HEK293 (cell line): ENCODE results near the gene HHIPL1.

Experiments used
- BCL11B ChIP-seq: fragments of 450-650 bp; formaldehyde crosslinking; IDR thresholded peaks from 2 replicates; pipeline ENCODE4 v1.5.1; 2016; ENCODE audit warnings: low read depth, missing biosample characterization, missing genetic modification characterization
- EGR2 ChIP-seq: fragments of 450-650 bp; formaldehyde crosslinking; IDR thresholded peaks from 2 replicates; pipeline ENCODE4 v1.5.1; 2016; ENCODE audit warnings: low read depth, missing biosample characterization, missing genetic modification characterization
- GLIS2 ChIP-seq: fragments of 450-650 bp; formaldehyde crosslinking; IDR thresholded peaks from 2 replicates; pipeline ENCODE4 v1.5.1; 2016; ENCODE audit warnings: missing biosample characterization, missing genetic modification characterization
- KLF16 ChIP-seq: fragments of 450-650 bp; formaldehyde crosslinking; IDR thresholded peaks from 2 replicates; pipeline ENCODE4 v1.5.1; 2017; ENCODE audit warnings: missing biosample characterization, missing genetic modification characterization
- ZBTB8A ChIP-seq: fragments of 450-650 bp; formaldehyde crosslinking; IDR thresholded peaks from 2 replicates; pipeline ENCODE4 v1.5.1; 2016; ENCODE audit warnings: missing biosample characterization, missing genetic modification characterization
- ZNF335 ChIP-seq: fragments of 450-650 bp; formaldehyde crosslinking; conservative IDR thresholded peaks from 2 replicates; pipeline ENCODE4 v1.5.1; 2016; ENCODE audit warnings: missing biosample characterization, missing genetic modification characterization
- ZNF341 ChIP-seq: fragments of 450-650 bp; formaldehyde crosslinking; IDR thresholded peaks from 2 replicates; pipeline ENCODE4; 2016; ENCODE audit warnings: low read depth, missing biosample characterization, missing genetic modification characterization
- ZNF423 ChIP-seq: fragments of 450-650 bp; formaldehyde crosslinking; IDR thresholded peaks from 2 replicates; pipeline ENCODE4 v1.5.1; 2016; ENCODE audit warnings: missing biosample characterization, missing genetic modification characterization
- ZNF433 ChIP-seq: fragments of 450-650 bp; formaldehyde crosslinking; IDR thresholded peaks from 2 replicates; pipeline ENCODE4 v1.5.1; 2016; ENCODE audit warnings: missing biosample characterization, missing genetic modification characterization, low read depth
- ZNF600 ChIP-seq: fragments of 450-650 bp; formaldehyde crosslinking; IDR thresholded peaks from 2 replicates; pipeline ENCODE4 v1.5.1; 2016; ENCODE audit warnings: missing biosample characterization, missing genetic modification characterization
- ZNF629 ChIP-seq: fragments of 450-650 bp; formaldehyde crosslinking; IDR thresholded peaks from 2 replicates; pipeline ENCODE4 v1.5.1; 2017; ENCODE audit warnings: missing biosample characterization, missing genetic modification characterization
- ZNF664 ChIP-seq: fragments of 450-650 bp; formaldehyde crosslinking; IDR thresholded peaks from 2 replicates; pipeline ENCODE4 v1.5.1; 2016; ENCODE audit warnings: missing biosample characterization, missing genetic modification characterization
- ZNF776 ChIP-seq: fragments of 450-650 bp; formaldehyde crosslinking; IDR thresholded peaks from 2 replicates; pipeline ENCODE4 v1.5.0; 2017; ENCODE audit warnings: missing biosample characterization, missing genetic modification characterization, borderline replicate concordance
- TF ChIP-seq, protein P1 (sequence below): fragments of 450-650 bp; formaldehyde crosslinking; IDR thresholded peaks from 2 replicates; pipeline ENCODE4 v1.5.1; 2017; ENCODE audit warnings: missing biosample characterization, missing genetic modification characterization
- TF ChIP-seq, protein P2 (sequence below): fragments of 450-650 bp; formaldehyde crosslinking; IDR thresholded peaks from 2 replicates; pipeline ENCODE4 v1.5.1; 2016; ENCODE audit warnings: missing biosample characterization, missing genetic modification characterization
- TF ChIP-seq, protein P3 (sequence below): fragments of 450-650 bp; formaldehyde crosslinking; IDR thresholded peaks from 2 replicates; pipeline ENCODE4 v1.5.1; 2016; ENCODE audit warnings: missing biosample characterization, missing genetic modification characterization
- TF ChIP-seq, protein P4 (sequence below): fragments of 450-650 bp; formaldehyde crosslinking; IDR thresholded peaks from 2 replicates; pipeline ENCODE4 v1.5.1; 2016; ENCODE audit warnings: missing biosample characterization, missing genetic modification characterization
- TF ChIP-seq, protein P5 (sequence below): fragments of 450-650 bp; formaldehyde crosslinking; IDR thresholded peaks from 2 replicates; pipeline ENCODE4 v1.5.1; 2016; ENCODE audit warnings: missing biosample characterization, missing genetic modification characterization
- TF ChIP-seq, protein P6 (sequence below): fragments of 450-650 bp; formaldehyde crosslinking; IDR thresholded peaks from 2 replicates; pipeline ENCODE4 v1.5.1; 2016; ENCODE audit warnings: missing biosample characterization, missing genetic modification characterization
- TF ChIP-seq, protein P7 (sequence below): fragments of 450-650 bp; formaldehyde crosslinking; IDR thresholded peaks from 2 replicates; pipeline ENCODE4 v1.5.1; 2016; ENCODE audit warnings: missing biosample characterization, missing genetic modification characterization

Gene HHIPL1

DNA sequence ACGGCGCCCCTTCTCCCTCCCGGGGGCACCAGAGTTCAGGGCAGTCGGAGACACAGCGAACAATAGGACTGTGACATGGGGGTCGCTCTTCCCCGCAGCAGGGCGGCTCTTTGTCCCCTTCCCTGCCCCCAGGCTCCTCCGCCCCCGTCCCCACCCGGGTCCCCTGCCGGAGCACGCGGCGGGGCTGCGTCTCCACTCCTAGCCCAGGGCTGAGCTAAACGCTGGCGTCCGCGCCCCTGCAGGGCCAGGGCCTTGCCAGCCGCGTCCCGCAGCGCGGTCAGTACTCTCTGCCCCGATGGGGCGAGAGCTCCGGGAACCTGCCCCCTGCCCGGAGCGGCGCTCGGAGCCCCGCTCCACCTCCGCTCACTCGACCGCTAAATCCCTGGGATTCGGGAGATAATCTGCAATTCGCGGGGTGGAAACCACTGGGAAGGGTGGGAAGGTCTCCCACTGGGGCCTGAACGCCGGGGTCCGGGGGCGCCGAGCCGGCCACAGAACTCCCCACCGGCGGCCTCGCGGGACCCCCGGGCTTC lies 40.1 kb upstream of the HHIPL1 start (continued):
- TF ChIP-seq, protein P1, sequence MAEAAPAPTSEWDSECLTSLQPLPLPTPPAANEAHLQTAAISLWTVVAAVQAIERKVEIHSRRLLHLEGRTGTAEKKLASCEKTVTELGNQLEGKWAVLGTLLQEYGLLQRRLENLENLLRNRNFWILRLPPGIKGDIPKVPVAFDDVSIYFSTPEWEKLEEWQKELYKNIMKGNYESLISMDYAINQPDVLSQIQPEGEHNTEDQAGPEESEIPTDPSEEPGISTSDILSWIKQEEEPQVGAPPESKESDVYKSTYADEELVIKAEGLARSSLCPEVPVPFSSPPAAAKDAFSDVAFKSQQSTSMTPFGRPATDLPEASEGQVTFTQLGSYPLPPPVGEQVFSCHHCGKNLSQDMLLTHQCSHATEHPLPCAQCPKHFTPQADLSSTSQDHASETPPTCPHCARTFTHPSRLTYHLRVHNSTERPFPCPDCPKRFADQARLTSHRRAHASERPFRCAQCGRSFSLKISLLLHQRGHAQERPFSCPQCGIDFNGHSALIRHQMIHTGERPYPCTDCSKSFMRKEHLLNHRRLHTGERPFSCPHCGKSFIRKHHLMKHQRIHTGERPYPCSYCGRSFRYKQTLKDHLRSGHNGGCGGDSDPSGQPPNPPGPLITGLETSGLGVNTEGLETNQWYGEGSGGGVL (tag by site-specific recombination): peak; percentile 13; the same call in 1 of the 2 replicates
- TF ChIP-seq ZNF335 (tag by site-specific recombination): peak; percentile 91
- TF ChIP-seq GLIS2 (tag by site-specific recombination): peak; percentile 73
- TF ChIP-seq, protein P2, sequence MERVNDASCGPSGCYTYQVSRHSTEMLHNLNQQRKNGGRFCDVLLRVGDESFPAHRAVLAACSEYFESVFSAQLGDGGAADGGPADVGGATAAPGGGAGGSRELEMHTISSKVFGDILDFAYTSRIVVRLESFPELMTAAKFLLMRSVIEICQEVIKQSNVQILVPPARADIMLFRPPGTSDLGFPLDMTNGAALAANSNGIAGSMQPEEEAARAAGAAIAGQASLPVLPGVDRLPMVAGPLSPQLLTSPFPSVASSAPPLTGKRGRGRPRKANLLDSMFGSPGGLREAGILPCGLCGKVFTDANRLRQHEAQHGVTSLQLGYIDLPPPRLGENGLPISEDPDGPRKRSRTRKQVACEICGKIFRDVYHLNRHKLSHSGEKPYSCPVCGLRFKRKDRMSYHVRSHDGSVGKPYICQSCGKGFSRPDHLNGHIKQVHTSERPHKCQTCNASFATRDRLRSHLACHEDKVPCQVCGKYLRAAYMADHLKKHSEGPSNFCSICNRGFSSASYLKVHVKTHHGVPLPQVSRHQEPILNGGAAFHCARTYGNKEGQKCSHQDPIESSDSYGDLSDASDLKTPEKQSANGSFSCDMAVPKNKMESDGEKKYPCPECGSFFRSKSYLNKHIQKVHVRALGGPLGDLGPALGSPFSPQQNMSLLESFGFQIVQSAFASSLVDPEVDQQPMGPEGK (tag by site-specific recombination): peak; percentile 87
- TF ChIP-seq ZNF341 (tag by site-specific recombination): peak; percentile 59; the same call in 1 of the 2 replicates
- no peak for TF ChIP-seq ZNF433 (tag by site-specific recombination)
- no peak for TF ChIP-seq ZNF664 (tag by site-specific recombination)
- TF ChIP-seq, protein P3, sequence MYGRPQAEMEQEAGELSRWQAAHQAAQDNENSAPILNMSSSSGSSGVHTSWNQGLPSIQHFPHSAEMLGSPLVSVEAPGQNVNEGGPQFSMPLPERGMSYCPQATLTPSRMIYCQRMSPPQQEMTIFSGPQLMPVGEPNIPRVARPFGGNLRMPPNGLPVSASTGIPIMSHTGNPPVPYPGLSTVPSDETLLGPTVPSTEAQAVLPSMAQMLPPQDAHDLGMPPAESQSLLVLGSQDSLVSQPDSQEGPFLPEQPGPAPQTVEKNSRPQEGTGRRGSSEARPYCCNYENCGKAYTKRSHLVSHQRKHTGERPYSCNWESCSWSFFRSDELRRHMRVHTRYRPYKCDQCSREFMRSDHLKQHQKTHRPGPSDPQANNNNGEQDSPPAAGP: peak; percentile 21; the same call in 1 of the 2 replicates
- TF ChIP-seq, protein P4, sequence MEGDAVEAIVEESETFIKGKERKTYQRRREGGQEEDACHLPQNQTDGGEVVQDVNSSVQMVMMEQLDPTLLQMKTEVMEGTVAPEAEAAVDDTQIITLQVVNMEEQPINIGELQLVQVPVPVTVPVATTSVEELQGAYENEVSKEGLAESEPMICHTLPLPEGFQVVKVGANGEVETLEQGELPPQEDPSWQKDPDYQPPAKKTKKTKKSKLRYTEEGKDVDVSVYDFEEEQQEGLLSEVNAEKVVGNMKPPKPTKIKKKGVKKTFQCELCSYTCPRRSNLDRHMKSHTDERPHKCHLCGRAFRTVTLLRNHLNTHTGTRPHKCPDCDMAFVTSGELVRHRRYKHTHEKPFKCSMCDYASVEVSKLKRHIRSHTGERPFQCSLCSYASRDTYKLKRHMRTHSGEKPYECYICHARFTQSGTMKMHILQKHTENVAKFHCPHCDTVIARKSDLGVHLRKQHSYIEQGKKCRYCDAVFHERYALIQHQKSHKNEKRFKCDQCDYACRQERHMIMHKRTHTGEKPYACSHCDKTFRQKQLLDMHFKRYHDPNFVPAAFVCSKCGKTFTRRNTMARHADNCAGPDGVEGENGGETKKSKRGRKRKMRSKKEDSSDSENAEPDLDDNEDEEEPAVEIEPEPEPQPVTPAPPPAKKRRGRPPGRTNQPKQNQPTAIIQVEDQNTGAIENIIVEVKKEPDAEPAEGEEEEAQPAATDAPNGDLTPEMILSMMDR (tag by site-specific recombination): peak; percentile 48
- 0 out of 2 replicates have a peak, but pooled peaks have one; percentile 13 for TF ChIP-seq ZNF423 (tag by site-specific recombination)
- TF ChIP-seq ZNF776 (tag by site-specific recombination): no peak
- no peak; the same call in 1 of the 2 replicates for TF ChIP-seq BCL11B
- TF ChIP-seq, protein P5, sequence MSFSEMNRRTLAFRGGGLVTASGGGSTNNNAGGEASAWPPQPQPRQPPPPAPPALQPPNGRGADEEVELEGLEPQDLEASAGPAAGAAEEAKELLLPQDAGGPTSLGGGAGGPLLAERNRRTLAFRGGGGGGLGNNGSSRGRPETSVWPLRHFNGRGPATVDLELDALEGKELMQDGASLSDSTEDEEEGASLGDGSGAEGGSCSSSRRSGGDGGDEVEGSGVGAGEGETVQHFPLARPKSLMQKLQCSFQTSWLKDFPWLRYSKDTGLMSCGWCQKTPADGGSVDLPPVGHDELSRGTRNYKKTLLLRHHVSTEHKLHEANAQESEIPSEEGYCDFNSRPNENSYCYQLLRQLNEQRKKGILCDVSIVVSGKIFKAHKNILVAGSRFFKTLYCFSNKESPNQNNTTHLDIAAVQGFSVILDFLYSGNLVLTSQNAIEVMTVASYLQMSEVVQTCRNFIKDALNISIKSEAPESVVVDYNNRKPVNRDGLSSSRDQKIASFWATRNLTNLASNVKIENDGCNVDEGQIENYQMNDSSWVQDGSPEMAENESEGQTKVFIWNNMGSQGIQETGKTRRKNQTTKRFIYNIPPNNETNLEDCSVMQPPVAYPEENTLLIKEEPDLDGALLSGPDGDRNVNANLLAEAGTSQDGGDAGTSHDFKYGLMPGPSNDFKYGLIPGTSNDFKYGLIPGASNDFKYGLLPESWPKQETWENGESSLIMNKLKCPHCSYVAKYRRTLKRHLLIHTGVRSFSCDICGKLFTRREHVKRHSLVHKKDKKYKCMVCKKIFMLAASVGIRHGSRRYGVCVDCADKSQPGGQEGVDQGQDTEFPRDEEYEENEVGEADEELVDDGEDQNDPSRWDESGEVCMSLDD (tag by site-specific recombination): peak; percentile 69
- peak; percentile 88 for TF ChIP-seq ZBTB8A (tag by site-specific recombination)
- TF ChIP-seq, protein P6, sequence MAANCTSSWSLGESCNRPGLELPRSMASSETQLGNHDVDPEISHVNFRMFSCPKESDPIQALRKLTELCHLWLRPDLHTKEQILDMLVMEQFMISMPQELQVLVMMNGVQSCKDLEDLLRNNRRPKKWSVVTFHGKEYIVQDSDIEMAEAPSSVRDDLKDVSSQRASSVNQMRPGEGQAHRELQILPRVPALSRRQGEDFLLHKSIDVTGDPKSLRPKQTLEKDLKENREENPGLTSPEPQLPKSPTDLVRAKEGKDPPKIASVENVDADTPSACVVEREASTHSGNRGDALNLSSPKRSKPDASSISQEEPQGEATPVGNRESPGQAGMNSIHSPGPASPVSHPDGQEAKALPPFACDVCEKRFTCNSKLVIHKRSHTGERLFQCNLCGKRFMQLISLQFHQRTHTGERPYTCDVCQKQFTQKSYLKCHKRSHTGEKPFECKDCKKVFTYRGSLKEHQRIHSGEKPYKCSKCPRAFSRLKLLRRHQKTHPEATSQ (tag by site-specific recombination): peak; percentile 39; the same call in 1 of the 2 replicates
- TF ChIP-seq ZNF600 (tag by site-specific recombination): peak; percentile 5; the same call in 1 of the 2 replicates
- TF ChIP-seq KLF16: peak; percentile 23; the same call in 1 of the 2 replicates
- TF ChIP-seq, protein P7, sequence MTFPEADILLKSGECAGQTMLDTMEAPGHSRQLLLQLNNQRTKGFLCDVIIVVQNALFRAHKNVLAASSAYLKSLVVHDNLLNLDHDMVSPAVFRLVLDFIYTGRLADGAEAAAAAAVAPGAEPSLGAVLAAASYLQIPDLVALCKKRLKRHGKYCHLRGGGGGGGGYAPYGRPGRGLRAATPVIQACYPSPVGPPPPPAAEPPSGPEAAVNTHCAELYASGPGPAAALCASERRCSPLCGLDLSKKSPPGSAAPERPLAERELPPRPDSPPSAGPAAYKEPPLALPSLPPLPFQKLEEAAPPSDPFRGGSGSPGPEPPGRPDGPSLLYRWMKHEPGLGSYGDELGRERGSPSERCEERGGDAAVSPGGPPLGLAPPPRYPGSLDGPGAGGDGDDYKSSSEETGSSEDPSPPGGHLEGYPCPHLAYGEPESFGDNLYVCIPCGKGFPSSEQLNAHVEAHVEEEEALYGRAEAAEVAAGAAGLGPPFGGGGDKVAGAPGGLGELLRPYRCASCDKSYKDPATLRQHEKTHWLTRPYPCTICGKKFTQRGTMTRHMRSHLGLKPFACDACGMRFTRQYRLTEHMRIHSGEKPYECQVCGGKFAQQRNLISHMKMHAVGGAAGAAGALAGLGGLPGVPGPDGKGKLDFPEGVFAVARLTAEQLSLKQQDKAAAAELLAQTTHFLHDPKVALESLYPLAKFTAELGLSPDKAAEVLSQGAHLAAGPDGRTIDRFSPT: peak; percentile 68
- TF ChIP-seq ZNF629 (tag by site-specific recombination): 0 out of 2 replicates have a peak, but pooled peaks have one; percentile 23
- no peak for TF ChIP-seq EGR2 (tag by site-specific recombination)
